ENCODE data around the gene MAB21L2.

The MAB21L2 gene

DNA sequence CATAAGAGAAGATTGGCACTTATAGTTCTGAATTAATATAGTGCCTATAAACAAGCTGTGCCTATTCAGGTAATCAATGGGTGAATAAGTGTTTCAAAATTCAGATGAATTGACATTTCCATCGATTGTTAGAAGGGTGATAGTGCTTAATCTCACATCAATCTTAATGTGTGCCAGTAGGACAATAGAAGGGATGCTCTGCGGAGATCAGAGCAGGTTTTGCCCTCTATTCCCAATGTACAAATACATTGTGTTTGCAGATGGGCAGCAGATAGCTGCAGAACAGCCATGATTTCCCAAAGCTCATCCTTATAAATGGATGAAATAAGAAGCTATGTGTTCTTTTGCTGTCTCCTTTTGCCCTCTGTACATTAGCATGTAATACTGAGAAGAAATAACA, 7.2 kb downstream of the MAB21L2 start:
- H3K9me3 ChIP-seq (ENCODE audit: low read length) = no peaks in the 10 kb centered on the region
- no peaks in the 10 kb centered on the region for H3K4me1 ChIP-seq (ENCODE audit: insufficient read depth, low read length, severe bottlenecking)
- no peaks in the 10 kb centered on the region for H3K27me3 ChIP-seq (ENCODE audit: insufficient read depth, low read length)
- no peak overlapping the region for H3K4me3 ChIP-seq (ENCODE audit: low read depth, low read length, poor library complexity, severe bottlenecking)
- no peaks in the 10 kb centered on the region for H3K79me2 ChIP-seq (ENCODE audit: insufficient read depth, low read length)
- H3K36me3 ChIP-seq (ENCODE audit: insufficient read depth, low read length) = peaks cover 4% of the 10 kb centered on the region; the same call in 1 of the 2 replicates
- H3K9me2 ChIP-seq (ENCODE audit: low read depth, low read length) = no peaks in the 10 kb centered on the region
- no peaks in the 10 kb centered on the region for H4K20me1 ChIP-seq (ENCODE audit: insufficient read depth, low read length)
- TF ChIP-seq EZH2 (IDR thresholded peaks at IDR 0.05; ENCODE audit: borderline replicate concordance, low read length) = no peak
- TF ChIP-seq, protein P1, sequence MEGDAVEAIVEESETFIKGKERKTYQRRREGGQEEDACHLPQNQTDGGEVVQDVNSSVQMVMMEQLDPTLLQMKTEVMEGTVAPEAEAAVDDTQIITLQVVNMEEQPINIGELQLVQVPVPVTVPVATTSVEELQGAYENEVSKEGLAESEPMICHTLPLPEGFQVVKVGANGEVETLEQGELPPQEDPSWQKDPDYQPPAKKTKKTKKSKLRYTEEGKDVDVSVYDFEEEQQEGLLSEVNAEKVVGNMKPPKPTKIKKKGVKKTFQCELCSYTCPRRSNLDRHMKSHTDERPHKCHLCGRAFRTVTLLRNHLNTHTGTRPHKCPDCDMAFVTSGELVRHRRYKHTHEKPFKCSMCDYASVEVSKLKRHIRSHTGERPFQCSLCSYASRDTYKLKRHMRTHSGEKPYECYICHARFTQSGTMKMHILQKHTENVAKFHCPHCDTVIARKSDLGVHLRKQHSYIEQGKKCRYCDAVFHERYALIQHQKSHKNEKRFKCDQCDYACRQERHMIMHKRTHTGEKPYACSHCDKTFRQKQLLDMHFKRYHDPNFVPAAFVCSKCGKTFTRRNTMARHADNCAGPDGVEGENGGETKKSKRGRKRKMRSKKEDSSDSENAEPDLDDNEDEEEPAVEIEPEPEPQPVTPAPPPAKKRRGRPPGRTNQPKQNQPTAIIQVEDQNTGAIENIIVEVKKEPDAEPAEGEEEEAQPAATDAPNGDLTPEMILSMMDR (IDR thresholded peaks at IDR 0.05; ENCODE audit: low read length) = no peak
- H3K4me2 ChIP-seq (ENCODE audit: low read length) = no peak overlapping the region
- no peak overlapping the region for H2AFZ ChIP-seq (ENCODE audit: low read length)
- H3K9ac ChIP-seq (ENCODE audit: low read length) = no peak overlapping the region
- H3F3A ChIP-seq (ENCODE audit: insufficient read depth, low read length) = no peaks in the 10 kb centered on the region
- H3K27ac ChIP-seq (ENCODE audit: low read depth, low read length, poor library complexity, severe bottlenecking) = no peak overlapping the region

DNA sequence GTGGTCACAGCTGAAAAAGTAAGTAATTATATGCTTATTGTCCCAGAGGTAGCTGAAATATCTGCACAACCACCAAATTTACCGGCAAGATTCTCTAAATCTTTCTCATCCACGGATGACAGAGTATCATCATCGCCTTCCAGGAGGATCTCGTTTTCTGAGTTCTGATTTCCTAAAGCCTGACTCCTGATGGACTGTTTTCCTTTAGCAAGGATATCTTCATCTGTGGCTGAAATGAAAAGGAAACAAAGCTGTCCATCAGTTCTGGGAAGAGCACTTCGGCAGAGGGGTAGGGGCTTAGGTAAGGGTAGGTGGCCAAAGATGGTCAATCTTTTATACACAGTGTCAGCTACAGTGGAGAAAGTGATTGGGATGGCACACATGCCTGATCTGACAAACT, 8.7 kb downstream of the MAB21L2 start:
- no peak for TF ChIP-seq EZH2 (IDR thresholded peaks at IDR 0.05; ENCODE audit: borderline replicate concordance, low read length)
- TF ChIP-seq, protein P1 (IDR thresholded peaks at IDR 0.05; ENCODE audit: low read length) = no peak
- Histone ChIP-seq H2AFZ (ENCODE audit: low read length) (no peak overlapping the region), H3F3A (ENCODE audit: insufficient read depth, low read length) (no peaks in the 10 kb centered on the region)

DNA sequence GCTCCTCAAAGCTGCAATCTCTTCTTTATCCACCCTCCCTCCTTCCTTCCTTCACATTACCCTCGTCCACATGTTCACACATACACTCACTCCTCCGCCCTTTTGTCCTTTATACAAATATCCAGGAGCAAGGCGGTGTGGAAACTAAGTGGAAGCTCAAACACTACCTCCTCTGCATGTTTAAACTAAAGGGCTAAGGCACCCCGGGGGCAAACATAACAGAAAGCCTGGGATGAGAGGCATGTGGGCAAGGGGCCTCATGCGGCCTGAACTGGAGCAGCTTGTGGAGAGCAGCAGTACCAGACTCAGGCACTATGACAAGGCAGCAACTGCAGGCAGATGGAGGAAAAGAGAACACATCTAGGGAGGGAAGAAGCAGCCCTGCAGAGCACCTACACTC, 9.5 kb downstream of the MAB21L2 start:
- no peak overlapping the region for H3K27ac ChIP-seq (ENCODE audit: low read depth, low read length, poor library complexity, severe bottlenecking)
- H4K20me1 ChIP-seq (ENCODE audit: insufficient read depth, low read length) = no peaks in the 10 kb centered on the region
- no peak overlapping the region for H3K4me3 ChIP-seq (ENCODE audit: low read depth, low read length, poor library complexity, severe bottlenecking)
- no peaks in the 10 kb centered on the region for H3K27me3 ChIP-seq (ENCODE audit: insufficient read depth, low read length)
- no peaks in the 10 kb centered on the region for H3K4me1 ChIP-seq (ENCODE audit: insufficient read depth, low read length, severe bottlenecking)
- H3K9me2 ChIP-seq (ENCODE audit: low read depth, low read length) = no peaks in the 10 kb centered on the region
- no peak overlapping the region for H2AFZ ChIP-seq (ENCODE audit: low read length)
- H3F3A ChIP-seq (ENCODE audit: insufficient read depth, low read length) = no peaks in the 10 kb centered on the region
- no peaks in the 10 kb centered on the region for H3K9me3 ChIP-seq (ENCODE audit: low read length)
- TF ChIP-seq, protein P1 (IDR thresholded peaks at IDR 0.05; ENCODE audit: low read length) = no peak
- TF ChIP-seq EZH2 (IDR thresholded peaks at IDR 0.05; ENCODE audit: borderline replicate concordance, low read length) = no peak
- H3K9ac ChIP-seq (ENCODE audit: low read length) = no peak overlapping the region
- peaks cover 4% of the 10 kb centered on the region; the same call in 1 of the 2 replicates for H3K36me3 ChIP-seq (ENCODE audit: insufficient read depth, low read length)
- no peak overlapping the region for H3K4me2 ChIP-seq (ENCODE audit: low read length)
- no peaks in the 10 kb centered on the region for H3K79me2 ChIP-seq (ENCODE audit: insufficient read depth, low read length)

More for the DNA sequence above, 8.7 kb downstream of the MAB21L2 start:
- no peak overlapping the region for H3K4me3 ChIP-seq (ENCODE audit: low read depth, low read length, poor library complexity, severe bottlenecking)
- no peak overlapping the region for H3K9ac ChIP-seq (ENCODE audit: low read length)
- H3K36me3 ChIP-seq (ENCODE audit: insufficient read depth, low read length) = peaks cover 4% of the 10 kb centered on the region; the same call in 1 of the 2 replicates
- H3K79me2 ChIP-seq (ENCODE audit: insufficient read depth, low read length) = no peaks in the 10 kb centered on the region
- no peak overlapping the region for H3K27ac ChIP-seq (ENCODE audit: low read depth, low read length, poor library complexity, severe bottlenecking)
- no peaks in the 10 kb centered on the region for H3K9me3 ChIP-seq (ENCODE audit: low read length)
- no peaks in the 10 kb centered on the region for H4K20me1 ChIP-seq (ENCODE audit: insufficient read depth, low read length)
- no peaks in the 10 kb centered on the region for H3K27me3 ChIP-seq (ENCODE audit: insufficient read depth, low read length)
- no peaks in the 10 kb centered on the region for H3K9me2 ChIP-seq (ENCODE audit: low read depth, low read length)
- H3K4me1 ChIP-seq (ENCODE audit: insufficient read depth, low read length, severe bottlenecking) = no peaks in the 10 kb centered on the region
- H3K4me2 ChIP-seq (ENCODE audit: low read length) = no peak overlapping the region
